ENCODE data around the gene SUGP2.

DNA sequence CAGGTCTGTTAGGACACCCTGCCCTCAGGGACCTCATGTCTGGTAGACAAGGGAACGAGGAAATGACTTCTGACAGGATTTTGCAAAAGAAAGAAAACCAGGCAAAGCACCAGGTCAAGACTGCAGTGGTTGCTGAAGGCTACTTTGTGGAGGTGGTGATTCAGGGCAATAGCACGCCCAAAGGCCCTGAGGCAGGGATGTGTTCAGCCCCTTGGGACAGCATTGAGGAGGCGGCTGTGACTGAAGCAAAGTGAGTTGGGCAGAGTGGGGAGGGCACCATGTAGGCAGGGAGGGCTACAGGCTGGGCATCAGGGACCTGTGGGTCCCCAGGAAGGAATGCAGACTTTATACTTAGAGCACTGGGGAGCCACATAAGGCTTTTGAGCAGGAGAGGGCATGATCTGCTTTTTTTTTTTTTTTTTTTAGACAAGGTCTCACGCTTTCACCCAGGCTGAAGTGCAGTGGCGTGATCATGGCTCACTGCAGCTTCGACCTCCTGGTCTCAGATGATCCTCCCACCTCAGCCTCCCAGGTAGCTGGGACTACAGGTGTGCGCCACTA, 81.5 kb downstream of the SUGP2 start:
- TF ChIP-seq CTCF (IDR thresholded peaks at IDR 0.05) (no peak), POLR2AphosphoS5 (IDR thresholded peaks at IDR 0.05; ENCODE audit: low read depth, low read length) (no peak)
